Peyer's patch (tissue), 4 donors: Measurements from ENCODE around the gene SPI1.

Source experiments
- CTCF ChIP-seq, 6 experiments: fragments of 450-650 bp in 4 of 6; fragments of 200-600 bp in 2 of 6; sonication (generic) in 1 of 6; IDR thresholded peaks; one replicate each; pipeline ENCODE4 v1.5.1; 2017 to 2019; ENCODE audit warnings: antibody characterized with exemption in 6 of 6, mild to moderate bottlenecking in 3 of 6, moderate library complexity in 1 of 6
- POLR2A ChIP-seq, 2 donors: fragments of 450-650 bp; IDR thresholded peaks; one replicate each; pipeline ENCODE4 v1.5.1; 2017; ENCODE audit warnings: antibody characterized with exemption in 2 of 2, mild to moderate bottlenecking in 2 of 2, moderate library complexity in 2 of 2

- TF ChIP-seq CTCF (IDR thresholded peaks at IDR 0.05) (no peak), POLR2A (IDR thresholded peaks at IDR 0.05) (no peak)
These were observed 970 bp upstream of the SPI1 start for GRCh38 chr11:47379317-47379716.
